ENCODE measurements around the gene MEX3D. TPM values are rescaled to one million over a fixed set of nuclear protein-coding genes. Genes with fewer than 3 reads are reported as not detected.

MEX3D gene
- total RNA-seq, 2 experiments from 2014 or later, result 11.9 to 13.6 TPM

- Histone ChIP-seq H3K4me1 (ENCODE audit: insufficient read depth, low read length, poor library complexity, severe bottlenecking) (no peaks in the 10 kb centered on the region), H3K4me3 (ENCODE audit: low read depth, low read length, poor library complexity, severe bottlenecking) (no peak overlapping the region), H3K9me3 (ENCODE audit: low read length) (no peaks in the 10 kb centered on the region), H3K4me2 (ENCODE audit: low read length) (no peak overlapping the region), H3K36me3 (ENCODE audit: insufficient read depth, low read length) (peaks cover 58% of the 10 kb centered on the region), H4K20me1 (ENCODE audit: insufficient read depth, low read length) (no peaks in the 10 kb centered on the region), H3K79me2 (ENCODE audit: insufficient read depth, low read depth, low read length) (no peaks in the 10 kb centered on the region), H3K27ac (ENCODE audit: low read depth, low read length, poor library complexity, severe bottlenecking) (no peak overlapping the region), H3K9me2 (ENCODE audit: insufficient read depth, low read length) (no peaks in the 10 kb centered on the region), H2AFZ (ENCODE audit: low read length) (no peak overlapping the region)
- ChIA-PET POLR2A (no interaction called here), CTCF (ENCODE audit: unreplicated experiment) (interaction anchor here (0.6 kb wide), 1 partner anchor 307 kb away, joined by 3 read pairs; no protein-coding TSS in a partner anchor)
- TF ChIP-seq, protein P1, sequence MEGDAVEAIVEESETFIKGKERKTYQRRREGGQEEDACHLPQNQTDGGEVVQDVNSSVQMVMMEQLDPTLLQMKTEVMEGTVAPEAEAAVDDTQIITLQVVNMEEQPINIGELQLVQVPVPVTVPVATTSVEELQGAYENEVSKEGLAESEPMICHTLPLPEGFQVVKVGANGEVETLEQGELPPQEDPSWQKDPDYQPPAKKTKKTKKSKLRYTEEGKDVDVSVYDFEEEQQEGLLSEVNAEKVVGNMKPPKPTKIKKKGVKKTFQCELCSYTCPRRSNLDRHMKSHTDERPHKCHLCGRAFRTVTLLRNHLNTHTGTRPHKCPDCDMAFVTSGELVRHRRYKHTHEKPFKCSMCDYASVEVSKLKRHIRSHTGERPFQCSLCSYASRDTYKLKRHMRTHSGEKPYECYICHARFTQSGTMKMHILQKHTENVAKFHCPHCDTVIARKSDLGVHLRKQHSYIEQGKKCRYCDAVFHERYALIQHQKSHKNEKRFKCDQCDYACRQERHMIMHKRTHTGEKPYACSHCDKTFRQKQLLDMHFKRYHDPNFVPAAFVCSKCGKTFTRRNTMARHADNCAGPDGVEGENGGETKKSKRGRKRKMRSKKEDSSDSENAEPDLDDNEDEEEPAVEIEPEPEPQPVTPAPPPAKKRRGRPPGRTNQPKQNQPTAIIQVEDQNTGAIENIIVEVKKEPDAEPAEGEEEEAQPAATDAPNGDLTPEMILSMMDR (conservative IDR thresholded peaks at IDR 0.05; ENCODE audit: low read length), result no peak
- no peak for TF ChIP-seq EZH2phosphoT487 (IDR thresholded peaks at IDR 0.05; ENCODE audit: borderline replicate concordance, low read depth, low read length)
- no peak for DNase-seq (ENCODE audit: low spot score)
- intact Hi-C loops (cut with micrococcal nuclease; ENCODE audit: unreplicated experiment), result no loop called here
- no TSS peak for BruUV-seq (replicated peaks)
These were observed 8.3 kb upstream of the MEX3D start for GRCh38 chr19:1576242-1577089.

- no peak overlapping the region for H3K27ac ChIP-seq (ENCODE audit: low read depth, low read length, poor library complexity, severe bottlenecking)
- peaks cover 50% of the 10 kb centered on the region for H3K36me3 ChIP-seq (ENCODE audit: insufficient read depth, low read length)
- ChIA-PET POLR2A (no interaction called here), CTCF (ENCODE audit: unreplicated experiment) (no interaction called here)
- DNase-seq (ENCODE audit: low spot score), result no peak
- no TSS peak for BruUV-seq (replicated peaks)
- TF ChIP-seq, protein P1 (conservative IDR thresholded peaks at IDR 0.05; ENCODE audit: low read length), result no peak
- TF ChIP-seq EZH2phosphoT487 (IDR thresholded peaks at IDR 0.05; ENCODE audit: borderline replicate concordance, low read depth, low read length), result no peak
- no peaks in the 10 kb centered on the region for H3K9me3 ChIP-seq (ENCODE audit: low read length)
- intact Hi-C loops (cut with micrococcal nuclease; ENCODE audit: unreplicated experiment), result no loop called here
- no peak overlapping the region for H2AFZ ChIP-seq (ENCODE audit: low read length)
- no peaks in the 10 kb centered on the region for H3K79me2 ChIP-seq (ENCODE audit: insufficient read depth, low read depth, low read length)
- no peaks in the 10 kb centered on the region for H4K20me1 ChIP-seq (ENCODE audit: insufficient read depth, low read length)
- no peak overlapping the region for H3K4me3 ChIP-seq (ENCODE audit: low read depth, low read length, poor library complexity, severe bottlenecking)
- no peak overlapping the region for H3K4me2 ChIP-seq (ENCODE audit: low read length)
- H3K9me2 ChIP-seq (ENCODE audit: insufficient read depth, low read length), result no peaks in the 10 kb centered on the region
- no peaks in the 10 kb centered on the region for H3K4me1 ChIP-seq (ENCODE audit: insufficient read depth, low read length, poor library complexity, severe bottlenecking)
These were observed 7.5 kb upstream of the MEX3D start for GRCh38 chr19:1575323-1576241.

Measured in OCI-LY7 (cell line).